HG03097 (cell line): ENCODE measurements around the gene KRTAP5-9.
"Not testable (repeated sequence)": the region's sequence is repeated elsewhere in the genome, so short reads cannot be mapped to it uniquely, and the experiment has no call there.

Experiments
- ATAC-seq: cut with Tn5 transposase; IDR thresholded peaks from one replicate; pipeline ENCODE4 v1.9.1; 2021; ENCODE audit not compliant: unreplicated experiment, low FRiP score

KRTAP5-9 gene

GRCh38 chr11:71532036-71532610, 16.1 kb upstream of the KRTAP5-9 start:
- ATAC-seq, result no peak

GRCh38 chr11:71534711-71535608, 13.3 kb upstream of the KRTAP5-9 start:
- not testable (repeated sequence) for ATAC-seq

GRCh38 chr11:71535825-71536224, 12.4 kb upstream of the KRTAP5-9 start:
- ATAC-seq, result no peak

GRCh38 chr11:71537537-71537936, 10.7 kb upstream of the KRTAP5-9 start:
- no peak for ATAC-seq

- ATAC-seq, result not testable (repeated sequence)
Observed at GRCh38 chr11:71537977-71538665, 10.1 kb upstream of the KRTAP5-9 start, which contains the start of gene KRTAP5-8. Gene KRTAP5-8, plus strand, starts transcription at chr11:71538025. Its CDS starts 31 bp downstream, at chr11:71538056.

- no peak for ATAC-seq
Observed at GRCh38 chr11:71538666-71538990, 9.6 kb upstream of the KRTAP5-9 start.

GRCh38 chr11:71539017-71539416, 9.2 kb upstream of the KRTAP5-9 start:
- no peak for ATAC-seq

- not testable (repeated sequence) for ATAC-seq
Observed at GRCh38 chr11:71539971-71540370, 8.2 kb upstream of the KRTAP5-9 start.

GRCh38 chr11:71540521-71541304, 7.5 kb upstream of the KRTAP5-9 start:
- not testable (repeated sequence) for ATAC-seq

GRCh38 chr11:71542382-71542781, 5.8 kb upstream of the KRTAP5-9 start:
- ATAC-seq, result no peak

GRCh38 chr11:71542879-71543777, 5.1 kb upstream of the KRTAP5-9 start:
- ATAC-seq, result no peak

- ATAC-seq, result no peak
Observed at GRCh38 chr11:71543866-71544265, 4.4 kb upstream of the KRTAP5-9 start.

GRCh38 chr11:71544525-71545214, 3.5 kb upstream of the KRTAP5-9 start:
- ATAC-seq, result no peak

- no peak for ATAC-seq
Observed at GRCh38 chr11:71545405-71545966, 2.7 kb upstream of the KRTAP5-9 start.

GRCh38 chr11:71548716-71549151, 514 bp downstream of the KRTAP5-9 start:
- no peak for ATAC-seq

GRCh38 chr11:71551711-71552110, 3.5 kb downstream of the KRTAP5-9 start:
- ATAC-seq, result no peak

- no peak for ATAC-seq
Observed at GRCh38 chr11:71554996-71555395, 6.8 kb downstream of the KRTAP5-9 start.

GRCh38 chr11:71555508-71555907, 7.3 kb downstream of the KRTAP5-9 start:
- no peak for ATAC-seq

- ATAC-seq, result no peak
Observed at GRCh38 chr11:71556018-71556417, 7.8 kb downstream of the KRTAP5-9 start.
